ENCODE data around the gene KCTD3. TPM values are rescaled to one million over a fixed set of nuclear protein-coding genes. Genes with fewer than 3 reads are reported as not detected.

Gene KCTD3
- total RNA-seq, 1 experiment from 2014 or later = 26.6 TPM

Small RNA genes within 50 kb of the gene (small RNA-seq; reads per million reads assigned to genes)
- gene RF00108 = 0.24 to 0.41 reads per million in 2 experiments
